NOMO-1 treated with DMSO at 0.1 percent for 48 hours (cell line): ENCODE measurements around the gene ENOSF1.
"Not testable (repeated sequence)": the region's sequence is repeated elsewhere in the genome, so short reads cannot be mapped to it uniquely, and the experiment has no call there.

Experiments
- DNase-seq: peaks from one replicate; lab custom pipeline; 2025; ENCODE audit not compliant: unreplicated experiment; lab: John Stamatoyannopoulos, UW

The ENOSF1 gene

GRCh38 chr18:708096-708495 is 4.3 kb downstream of the ENOSF1 start:
- no peak for DNase-seq

GRCh38 chr18:706405-706804 is 6.0 kb downstream of the ENOSF1 start:
- no peak for DNase-seq

DNA sequence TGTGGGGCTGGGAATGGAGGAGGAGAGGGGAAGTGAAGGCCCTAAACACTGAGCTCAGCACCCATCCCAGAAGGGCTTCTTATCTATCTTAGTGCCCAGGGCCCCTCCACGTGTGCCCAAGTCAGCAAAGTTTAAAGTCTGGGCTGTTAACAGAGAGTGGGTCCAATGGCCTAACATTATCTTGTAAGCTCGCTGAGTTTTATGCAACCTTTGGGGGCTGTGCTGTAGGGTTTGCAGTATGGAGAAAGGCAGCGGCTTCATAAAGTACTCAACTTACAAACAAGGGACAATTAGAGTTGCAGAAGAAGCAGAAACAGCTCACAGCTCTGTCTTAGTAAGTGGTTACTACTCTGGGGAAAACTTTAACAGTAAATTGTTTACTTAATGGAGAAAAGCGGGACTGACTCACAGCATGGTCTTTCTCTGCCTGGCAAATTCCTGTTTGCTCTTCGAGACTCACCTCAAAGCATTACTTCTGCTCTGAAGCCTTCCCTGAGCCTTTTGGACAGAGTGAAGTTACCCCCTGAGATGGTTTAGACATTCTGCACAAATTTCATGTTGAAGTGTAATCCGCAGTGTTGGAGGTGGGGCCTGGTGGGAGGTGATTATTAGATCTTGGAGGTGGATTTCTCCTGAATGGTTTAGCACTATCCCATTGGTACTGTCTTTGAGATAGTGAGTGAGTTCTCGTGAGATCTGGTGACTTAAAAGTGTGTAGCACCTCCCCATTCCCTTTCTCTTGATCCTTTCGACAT is 9.0 kb downstream of the ENOSF1 start:
- DNase-seq: no peak

DNA sequence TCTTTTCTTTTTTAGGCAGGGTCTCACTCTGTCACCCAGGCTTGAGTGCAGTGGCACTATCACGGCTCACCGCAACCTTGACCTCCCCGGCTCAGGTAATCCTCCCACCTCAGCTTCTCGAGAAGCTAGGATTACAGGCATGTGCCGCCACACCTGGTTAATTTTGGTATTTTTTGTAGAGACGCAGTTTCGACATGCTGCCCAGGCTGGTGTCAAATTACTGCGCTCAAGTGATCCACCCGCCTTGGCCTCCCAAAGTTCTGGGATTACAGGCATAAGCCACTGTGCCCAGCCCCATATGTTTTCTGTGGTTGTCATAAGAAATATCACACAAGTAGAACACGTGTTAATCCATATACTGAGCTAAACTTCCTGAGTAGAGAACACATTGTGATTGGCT is 14.6 kb downstream of the ENOSF1 start:
- no peak for DNase-seq

GRCh38 chr18:697012-697411 is 15.4 kb downstream of the ENOSF1 start:
- no peak for DNase-seq

GRCh38 chr18:693466-694187 is 18.8 kb downstream of the ENOSF1 start:
- no peak for DNase-seq

DNA sequence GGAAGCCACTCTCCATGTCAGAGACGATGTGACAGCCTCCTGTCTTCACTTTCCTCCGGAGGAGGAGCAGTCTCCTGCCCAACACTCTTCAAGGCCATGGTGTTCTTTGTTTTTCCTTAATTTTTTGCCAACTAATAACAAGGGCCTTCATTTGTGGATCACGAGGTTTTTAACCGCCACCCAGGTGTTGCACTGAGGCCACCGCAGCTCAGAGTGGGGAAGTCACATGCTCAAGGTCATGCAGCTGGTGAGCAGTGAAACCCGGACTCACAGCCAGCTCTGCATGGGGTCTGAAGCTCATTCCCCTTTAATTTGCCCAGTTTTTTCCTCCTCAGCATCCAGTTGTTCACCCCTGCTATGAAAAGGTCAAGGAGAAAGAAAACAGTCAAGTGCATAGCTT is 19.6 kb downstream of the ENOSF1 start:
- no peak for DNase-seq

GRCh38 chr18:688323-688722 is 24.1 kb downstream of the ENOSF1 start:
- DNase-seq: no peak

- DNase-seq: no peak
Measured at GRCh38 chr18:686339-687111, 25.9 kb downstream of the ENOSF1 start.

DNA sequence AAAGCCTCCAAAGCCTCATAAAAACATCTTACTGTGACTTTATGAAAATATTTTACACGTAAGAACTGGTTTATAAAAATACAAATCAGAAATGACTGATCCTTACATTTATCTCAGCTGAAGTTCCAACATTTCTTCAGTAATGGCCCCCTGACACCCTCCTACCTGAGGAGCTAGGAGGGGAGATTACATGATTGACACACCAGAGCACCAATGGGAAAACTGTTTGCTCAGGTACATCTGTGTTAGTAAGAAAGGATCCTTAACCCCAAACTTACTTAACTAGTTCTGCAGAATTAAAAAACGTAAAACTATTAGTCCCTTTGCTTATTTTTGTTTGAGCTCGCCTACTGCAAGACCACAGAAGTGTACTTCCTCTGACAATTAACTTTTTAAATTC is 27.0 kb downstream of the ENOSF1 start:
- no peak for DNase-seq

- DNase-seq: no peak
Measured at GRCh38 chr18:683531-683930, 28.9 kb downstream of the ENOSF1 start.

DNA sequence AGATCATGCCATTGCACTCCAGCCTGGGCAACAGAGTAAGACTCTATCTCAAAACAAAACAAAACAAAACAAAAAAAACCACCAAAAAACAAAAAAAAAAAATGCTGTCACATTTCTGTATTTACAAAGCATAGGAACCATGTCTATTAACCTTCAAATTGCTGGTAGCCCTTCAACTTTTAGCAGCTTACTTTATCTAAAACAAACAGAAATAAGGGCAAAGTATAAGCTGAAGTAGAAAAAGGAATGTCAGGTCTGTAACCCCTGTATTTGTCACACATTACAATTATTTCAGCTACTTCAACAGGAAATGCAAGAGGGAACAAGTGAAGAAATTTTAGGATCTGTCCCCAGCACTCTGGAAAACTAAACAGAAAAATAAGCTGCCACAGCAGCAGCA is 29.6 kb downstream of the ENOSF1 start:
- DNase-seq: no peak

DNA sequence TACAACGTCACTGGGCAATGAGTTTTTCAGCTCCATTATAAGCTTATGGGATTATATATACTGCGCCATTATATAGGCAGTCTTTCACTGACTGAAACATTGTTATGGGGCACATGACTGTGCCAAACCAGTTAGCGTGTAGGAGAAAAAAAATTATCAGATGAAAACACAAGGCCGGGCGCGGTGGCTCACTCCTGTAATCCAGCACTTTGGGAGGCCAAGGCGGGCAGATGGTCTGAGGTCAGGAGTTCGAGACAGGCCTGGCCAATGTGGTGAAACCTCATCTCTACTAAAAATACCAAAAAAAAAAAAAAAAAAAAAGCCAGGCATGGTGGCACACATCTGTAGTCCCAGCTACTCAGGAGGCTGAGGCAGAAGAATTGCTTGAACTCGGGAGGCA is 30.0 kb downstream of the ENOSF1 start:
- not testable (repeated sequence) for DNase-seq

- no peak for DNase-seq
Measured at GRCh38 chr18:681985-682384, 30.4 kb downstream of the ENOSF1 start.

GRCh38 chr18:680392-680791 is 32.0 kb downstream of the ENOSF1 start:
- DNase-seq: no peak

- DNase-seq: no peak
Measured at GRCh38 chr18:679516-679915, 32.9 kb downstream of the ENOSF1 start.

- no peak for DNase-seq
Measured at GRCh38 chr18:678482-679182, 33.8 kb downstream of the ENOSF1 start.

GRCh38 chr18:677951-678381 is 34.5 kb downstream of the ENOSF1 start:
- no peak for DNase-seq

DNA sequence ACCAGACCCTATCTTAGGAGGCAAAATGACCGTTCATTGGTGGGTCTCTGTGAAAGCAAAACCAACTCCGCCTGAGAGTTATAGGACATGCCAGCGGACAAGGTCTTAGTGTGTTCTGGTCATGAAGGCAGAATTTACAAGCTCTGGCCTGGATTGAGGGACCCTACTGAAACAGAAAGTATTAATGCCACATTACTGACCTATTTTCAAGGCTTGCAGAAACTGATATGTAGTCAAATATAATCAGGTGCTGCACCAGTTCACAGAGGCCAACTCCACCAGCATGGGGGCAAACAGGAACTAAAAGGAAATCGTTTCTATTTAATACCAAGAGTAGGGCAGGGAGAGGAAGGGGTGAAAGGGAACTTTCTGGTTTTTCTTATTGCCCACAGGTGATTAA is 35.3 kb downstream of the ENOSF1 start:
- DNase-seq: no peak

GRCh38 chr18:676736-677135 is 35.7 kb downstream of the ENOSF1 start:
- DNase-seq: no peak

DNA sequence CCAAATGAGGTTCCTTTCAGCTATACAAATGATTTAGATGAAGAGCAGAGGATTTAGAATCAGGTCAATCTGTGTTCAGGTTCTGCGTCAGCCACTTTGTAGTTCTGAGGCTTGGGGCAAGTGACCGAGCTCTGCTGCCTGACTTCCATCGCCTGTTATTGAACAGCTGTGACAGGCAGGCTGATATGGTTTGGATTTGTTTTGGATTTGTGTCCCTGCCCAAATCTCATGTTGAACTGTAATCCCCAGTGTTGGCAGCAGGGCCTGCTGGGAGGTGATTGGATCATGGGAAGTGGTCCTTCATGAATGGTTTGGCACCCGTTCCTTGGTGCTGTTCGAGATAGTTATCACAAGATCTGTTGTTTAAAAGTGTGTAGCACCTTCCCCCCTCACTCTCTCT is 36.4 kb downstream of the ENOSF1 start:
- no peak for DNase-seq
